NCI-H2227 treated with DMSO at 0.1 percent for 48 hours (cell line): ENCODE data around the gene WDR76.

Experiments used
- DNase-seq: peaks from one replicate; lab custom pipeline; 2025; lab: John Stamatoyannopoulos, UW

The WDR76 gene

GRCh38 chr15:43913026-43913780 is 86.4 kb downstream of the WDR76 start:
- DNase-seq, result no peak

GRCh38 chr15:43913941-43914340 is 87.1 kb downstream of the WDR76 start:
- no peak for DNase-seq

- no peak for DNase-seq
These were observed 89.0 kb downstream of the WDR76 start for GRCh38 chr15:43915631-43916325.

GRCh38 chr15:43916326-43916660 is 89.5 kb downstream of the WDR76 start:
- DNase-seq, result no peak
